Esophagus squamous epithelium (tissue), 4 donors: ENCODE data around the gene KLHL6.

Experiments used
- CTCF ChIP-seq, 6 experiments: fragments of 450-650 bp in 4 of 6; fragments of 200-600 bp in 2 of 6; sonication (generic) in 2 of 6; IDR thresholded peaks; one replicate each; pipeline ENCODE4 v1.5.1; 2016 to 2019; ENCODE audit warnings: antibody characterized with exemption in 6 of 6, mild to moderate bottlenecking in 4 of 6, moderate library complexity in 4 of 6
- POLR2A ChIP-seq, 4 donors: fragments of 450-650 bp; IDR thresholded peaks; one replicate each; pipeline ENCODE4 v1.6.1; 2017; ENCODE audit warnings: antibody characterized with exemption in 4 of 4, mild to moderate bottlenecking in 4 of 4, moderate library complexity in 3 of 4

GRCh38 chr3:183594636-183595035 is 39.1 kb upstream of the KLHL6 start:
- TF ChIP-seq CTCF (IDR thresholded peaks at IDR 0.05) (no peak), POLR2A (IDR thresholded peaks at IDR 0.05) (no peak)
